Right lobe of liver (tissue), 4 donors: ENCODE results near the gene TRIP10.

Experiments used
- CTCF ChIP-seq, 4 donors: fragments of 200-600 bp in 3 of 4; fragments of 450-650 bp in 1 of 4; IDR thresholded peaks; one replicate each; pipeline versions ENCODE4 v1.5.1 to v1.8.0; 2016 to 2022; ENCODE audit warnings: antibody characterized with exemption in 4 of 4, mild to moderate bottlenecking in 2 of 4
- POLR2A ChIP-seq: fragments of 450-650 bp; IDR thresholded peaks from one replicate; pipeline ENCODE4 v1.6.1; 2017; ENCODE audit warnings: antibody characterized with exemption, mild to moderate bottlenecking
- donor health status: DM: no; HTN: no; CAD: no.
- donor health status: DM: no; HTN: no; CAD: no.
- donor health status: DM: no; HTN: yes; CAD: no.

- no peak for TF ChIP-seq CTCF (IDR thresholded peaks at IDR 0.05)
- TF ChIP-seq POLR2A: no peak
Measured at GRCh38 chr19:6705931-6706632, 33.4 kb upstream of the TRIP10 start.
